T-helper 2 cell (primary cell): ENCODE results near the gene ABCB10.
"Not testable (repeated sequence)": the region's sequence is repeated elsewhere in the genome, so short reads cannot be mapped to it uniquely, and the experiment has no call there.

ENCODE experiments used
- DNase-seq, 5 experiments: peaks; one replicate each; pipeline versions ENCODE4 v3.0.0 to v3.0.0-alpha.2; 2012 to 2022

The ABCB10 gene

DNA sequence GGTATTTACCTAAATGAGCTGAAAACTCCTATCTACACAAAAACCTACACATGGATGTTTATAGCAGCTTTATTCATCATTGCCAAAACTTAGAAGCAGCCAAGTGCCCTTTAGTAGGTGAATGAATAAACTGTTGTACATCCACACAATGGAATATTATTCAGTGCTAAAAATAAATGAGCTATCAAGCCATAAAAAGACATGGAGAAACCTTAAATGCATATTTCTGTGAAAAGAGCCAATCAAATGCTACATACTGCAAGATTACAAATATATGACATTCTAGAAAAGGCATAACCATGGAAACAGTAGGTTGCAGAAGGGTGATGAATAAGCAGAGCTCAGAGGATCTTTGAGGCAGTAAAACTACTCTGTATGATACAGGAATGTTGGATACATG, 23.3 kb downstream of the ABCB10 start:
- DNase-seq: no peak

DNA sequence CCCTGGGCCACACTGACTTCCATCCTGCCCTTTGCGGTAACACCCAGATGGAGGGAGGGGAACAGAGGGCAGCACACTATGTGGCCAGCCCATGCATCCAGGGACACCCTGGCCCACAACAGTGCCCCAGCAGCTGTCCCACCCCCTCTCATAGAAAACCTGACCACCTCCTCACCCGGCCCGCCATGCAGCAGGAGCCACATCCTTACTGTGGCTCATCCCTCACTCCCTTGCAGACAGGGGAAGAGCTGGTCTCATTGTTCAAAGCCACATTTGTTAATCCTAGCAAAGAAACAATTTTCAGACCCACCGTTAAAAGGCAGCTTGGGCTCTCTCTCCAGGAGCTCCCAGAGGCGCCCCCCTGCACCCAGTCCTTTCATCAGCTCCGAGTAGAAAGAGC, 27.2 kb downstream of the ABCB10 start:
- no peak for DNase-seq

DNA sequence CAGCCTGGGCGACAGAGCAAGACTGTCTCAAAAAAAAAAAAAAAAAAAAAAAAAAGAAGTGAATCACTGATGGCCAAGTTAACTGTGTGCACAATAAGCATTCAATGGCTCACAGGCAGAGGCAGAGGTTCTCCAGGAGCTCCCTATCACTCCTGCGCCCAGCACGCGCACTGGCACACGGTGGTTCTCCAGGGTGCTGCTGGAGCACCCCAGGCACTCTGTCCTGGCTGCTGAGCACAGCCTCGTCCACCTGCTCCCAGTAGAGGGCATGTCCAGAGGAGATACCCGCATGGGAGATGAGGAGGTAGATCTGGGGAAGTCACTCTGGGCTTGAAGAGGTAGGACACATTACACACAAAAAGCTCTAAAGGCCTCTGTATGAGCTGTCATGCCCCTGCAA, 28.9 kb downstream of the ABCB10 start:
- no peak for DNase-seq

GRCh38 chr1:229526695-229527094, 31.8 kb downstream of the ABCB10 start:
- DNase-seq: no peak

DNA sequence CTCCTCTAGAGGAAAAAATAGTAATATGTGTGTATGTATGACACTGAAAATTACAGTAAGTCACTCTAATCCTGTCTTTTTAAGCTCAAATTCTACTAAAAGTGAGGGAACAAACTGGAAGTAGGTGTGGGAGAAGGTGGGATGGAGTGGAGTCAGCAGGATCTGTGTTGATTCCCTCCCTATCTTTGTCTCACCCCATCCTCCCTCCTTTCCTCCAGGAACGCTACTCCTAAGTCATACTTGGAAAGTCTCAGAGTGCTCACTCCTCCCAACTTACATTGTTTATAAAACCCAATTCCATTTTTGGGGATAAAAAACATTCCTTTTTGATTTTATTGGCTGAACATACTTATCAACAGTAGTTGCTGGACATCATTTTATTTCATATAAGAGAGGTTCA, 35.5 kb downstream of the ABCB10 start:
- DNase-seq: no peak

DNA sequence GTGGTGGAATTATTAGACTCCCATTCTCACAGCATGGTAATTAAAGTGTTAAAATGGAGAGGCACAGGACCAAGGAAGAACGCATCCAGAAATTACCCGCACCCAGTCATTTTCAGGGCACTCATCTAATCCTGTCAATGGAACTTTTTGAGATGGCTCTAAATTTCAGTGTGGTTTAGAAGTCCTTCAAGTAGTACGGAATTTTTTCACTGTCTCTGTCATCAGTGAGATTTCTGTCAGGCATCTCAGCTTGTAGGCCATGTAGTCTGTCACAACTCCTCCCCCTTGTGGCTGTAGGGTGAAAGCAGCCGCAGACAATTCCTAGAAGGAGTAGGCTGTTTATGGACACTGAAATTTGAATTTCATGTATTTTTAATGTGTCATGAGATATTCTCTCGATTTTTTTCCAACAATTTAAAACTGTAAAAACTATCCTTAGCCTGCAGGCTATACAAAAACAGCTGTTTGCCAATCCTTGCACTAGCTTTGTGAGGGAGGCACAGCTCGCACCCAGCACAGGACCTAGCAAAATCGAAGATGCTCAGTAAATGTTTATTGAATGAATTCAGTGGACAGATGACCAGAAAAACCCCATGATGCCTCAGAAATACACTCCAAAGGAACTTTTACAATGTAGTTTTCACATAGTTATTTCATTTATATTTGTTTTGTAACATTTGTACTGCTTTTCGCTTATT, 43.8 kb downstream of the ABCB10 start:
- DNase-seq: peak in 4 of 5 experiments; percentile 30 to 62 (median 37)

GRCh38 chr1:229511625-229512024, 46.9 kb downstream of the ABCB10 start:
- not testable (repeated sequence) for DNase-seq

GRCh38 chr1:229511201-229511600, 47.3 kb downstream of the ABCB10 start:
- DNase-seq: not testable (repeated sequence)

- DNase-seq: no peak
Measured at GRCh38 chr1:229509576-229509975, 48.9 kb downstream of the ABCB10 start.

- DNase-seq: peak in 1 of 5 experiments; percentile 10
Measured at GRCh38 chr1:229508823-229509337, 49.6 kb downstream of the ABCB10 start.

DNA sequence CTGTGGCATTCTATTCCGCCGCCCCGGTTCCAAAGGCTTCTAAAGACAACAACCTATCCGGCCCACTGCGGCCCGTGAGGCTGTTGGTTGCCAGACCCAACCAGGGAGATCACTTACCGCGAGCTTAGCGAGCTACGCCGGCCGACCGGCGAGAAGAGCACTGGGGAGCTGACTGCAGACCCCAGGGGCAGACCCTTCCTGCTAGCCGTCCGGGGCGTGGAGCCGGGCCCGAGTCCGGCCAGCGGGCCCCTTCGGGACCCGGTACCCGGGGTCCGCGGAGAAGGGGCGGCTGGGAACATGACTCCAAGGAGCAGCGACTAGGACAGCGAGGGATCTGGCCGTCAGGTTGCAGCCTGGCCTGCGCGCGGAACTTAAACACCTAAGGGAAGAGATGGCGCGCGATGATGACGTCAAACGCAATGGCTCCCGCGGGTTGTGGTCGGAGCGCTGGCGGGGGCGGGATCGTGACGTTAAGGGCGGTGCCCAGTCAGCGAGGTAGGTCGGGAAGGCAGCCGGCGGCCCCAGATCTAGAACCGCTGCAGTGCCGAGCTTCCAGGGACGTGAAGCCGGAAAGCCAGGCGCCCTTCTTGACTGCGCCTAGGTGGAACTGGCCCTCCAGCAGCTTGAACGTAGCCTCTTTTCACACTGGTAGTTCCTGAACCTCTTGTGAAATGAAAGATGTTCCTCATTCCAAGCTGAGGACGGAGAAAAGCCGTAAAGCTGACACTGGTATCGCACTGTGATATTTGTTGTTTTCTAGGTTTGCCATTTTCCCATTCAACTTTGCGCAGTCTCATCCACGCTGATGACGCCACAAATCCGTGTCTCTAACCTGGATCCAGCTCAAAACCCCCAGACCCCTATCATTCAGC, 50.3 kb downstream of the ABCB10 start, which contains the start of gene NUP133:
Gene NUP133 (minus strand): TSS at position 391 of the 872 bp plus-strand sequence. CDS start 92 bp downstream, at position 299.
- DNase-seq: peak; percentile 92 to 99 (median 97)

DNA sequence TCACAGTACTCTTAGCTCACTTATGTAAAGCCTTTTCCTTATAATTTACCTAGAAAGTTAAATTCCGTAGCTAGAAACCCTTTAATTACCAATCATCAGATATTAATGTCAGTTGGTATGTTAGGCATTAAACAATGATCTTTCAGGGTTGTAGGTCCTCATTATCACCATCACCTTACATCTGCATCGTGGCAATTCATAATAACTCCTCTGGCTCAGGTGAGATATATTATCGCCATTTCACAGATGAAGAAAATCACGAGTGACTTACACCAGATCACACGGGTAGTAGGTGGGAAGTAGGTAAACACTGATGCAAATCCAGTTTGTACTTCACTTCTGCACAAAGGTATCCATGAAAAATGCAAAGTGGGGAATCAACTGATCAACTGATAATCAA, 51.0 kb downstream of the ABCB10 start:
- no peak for DNase-seq

- DNase-seq: no peak
Measured at GRCh38 chr1:229506633-229507032, 51.9 kb downstream of the ABCB10 start.

DNA sequence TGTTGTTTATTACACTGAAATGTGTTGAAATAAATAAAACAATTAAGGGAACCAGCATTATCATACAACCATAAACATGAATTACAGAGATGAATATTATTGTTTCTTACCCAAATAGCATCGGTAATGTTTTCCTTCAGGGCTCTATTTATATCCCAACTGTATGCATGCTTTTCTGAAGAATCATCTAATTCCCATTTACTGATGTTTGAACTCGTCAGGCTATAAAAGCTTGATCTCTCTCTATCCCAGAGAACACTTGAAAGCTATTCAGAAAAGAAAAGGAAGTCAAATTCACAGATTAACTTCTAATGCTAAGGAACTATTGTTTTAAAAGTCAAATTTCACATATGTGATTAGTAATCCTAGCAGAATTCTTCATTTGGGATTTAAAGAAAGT, 62.7 kb downstream of the ABCB10 start:
- DNase-seq: no peak

- no peak for DNase-seq
Measured at GRCh38 chr1:229487181-229487580, 71.3 kb downstream of the ABCB10 start.

- no peak for DNase-seq
Measured at GRCh38 chr1:229485318-229485717, 73.2 kb downstream of the ABCB10 start.

- no peak for DNase-seq
Measured at GRCh38 chr1:229482511-229482910, 76.0 kb downstream of the ABCB10 start.

GRCh38 chr1:229480495-229480894, 78.0 kb downstream of the ABCB10 start:
- no peak for DNase-seq

DNA sequence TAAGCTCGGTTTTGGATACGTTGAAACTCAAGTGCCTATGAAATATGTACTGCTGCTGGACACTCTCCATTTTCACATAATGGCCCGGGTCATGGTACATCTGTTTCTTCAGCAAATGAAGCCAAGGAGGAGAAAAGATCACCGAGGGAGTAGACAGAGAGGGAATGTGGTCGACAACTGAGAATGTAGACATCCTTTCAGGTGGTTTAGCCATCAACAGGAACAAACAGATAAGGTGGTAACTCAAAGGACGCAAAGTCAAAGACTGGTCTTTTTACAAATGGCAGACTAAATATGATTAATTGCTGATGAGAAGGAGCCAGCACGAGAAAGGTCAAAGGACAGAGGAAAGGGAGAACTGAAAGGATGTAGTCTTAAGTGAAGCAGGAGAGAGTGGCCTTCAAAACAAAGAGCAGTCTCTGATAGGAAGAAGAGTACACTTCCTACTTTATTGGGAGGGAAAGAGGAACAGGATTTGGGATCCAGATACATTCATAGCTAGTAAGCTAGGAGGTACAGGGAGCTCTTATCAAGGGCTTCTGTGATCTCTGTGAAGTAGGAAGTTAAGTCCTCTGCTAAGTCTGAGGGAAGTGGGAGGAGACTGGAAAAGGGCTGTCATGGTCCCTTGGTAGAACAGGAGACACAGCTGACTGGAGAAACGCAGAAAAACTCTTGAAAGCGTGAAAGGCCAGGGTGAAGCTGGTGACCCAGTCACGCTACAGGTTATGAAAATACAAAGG, 78.7 kb downstream of the ABCB10 start:
- no peak for DNase-seq

GRCh38 chr1:229478852-229479251, 79.7 kb downstream of the ABCB10 start:
- no peak for DNase-seq

- DNase-seq: not testable (repeated sequence)
Measured at GRCh38 chr1:229475859-229476258, 82.6 kb downstream of the ABCB10 start.

GRCh38 chr1:229474509-229474908, 84.0 kb downstream of the ABCB10 start:
- DNase-seq: no peak

DNA sequence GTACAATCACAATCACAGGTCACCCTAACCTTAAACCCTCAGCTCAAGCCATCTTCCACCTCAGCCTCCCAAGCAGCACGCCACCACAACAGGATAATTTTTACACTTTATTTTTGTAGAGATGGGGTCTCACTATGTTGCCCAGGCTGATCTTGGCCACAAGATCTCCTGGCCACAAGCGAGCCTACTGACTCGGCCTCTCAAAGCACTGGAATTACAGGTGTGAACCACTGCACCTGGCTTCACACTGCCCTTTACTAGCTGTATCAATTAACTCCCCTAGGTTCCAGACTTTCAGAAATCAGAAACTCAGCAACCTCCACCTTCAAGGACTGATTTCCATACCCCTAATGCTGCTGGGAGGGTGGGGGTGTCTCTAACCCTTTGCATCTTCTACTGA, 87.3 kb downstream of the ABCB10 start:
- no peak for DNase-seq
